DMS79 (cell line): ENCODE measurements around the gene ANAPC5.
"Not testable (repeated sequence)": the region's sequence is repeated elsewhere in the genome, so short reads cannot be mapped to it uniquely, and the experiment has no call there.

Experiments
- DNase-seq: peaks from one replicate; lab custom pipeline; 2025; lab: John Stamatoyannopoulos, UW

The ANAPC5 gene

GRCh38 chr12:121284551-121285390 is 67.4 kb downstream of the ANAPC5 start:
- DNase-seq, result no peak

DNA sequence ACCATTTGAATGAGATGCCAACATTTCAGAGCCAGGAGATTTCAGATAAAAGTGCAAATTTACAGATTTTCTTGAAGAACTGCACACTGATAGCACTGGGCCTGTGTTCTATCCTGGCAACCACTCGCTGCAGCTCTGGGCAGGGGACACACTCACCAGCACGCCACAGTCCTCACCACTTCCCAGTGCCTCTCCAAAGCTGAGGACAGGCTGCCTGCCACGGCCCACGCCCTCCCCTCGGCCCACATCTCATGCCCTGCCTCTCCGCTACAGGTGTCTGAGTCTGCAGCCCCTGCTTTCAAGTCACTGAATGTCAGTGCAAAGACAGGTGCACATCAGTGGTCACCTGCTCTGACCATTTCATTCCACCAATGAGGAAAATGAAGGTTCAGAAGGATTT is 68.4 kb downstream of the ANAPC5 start:
- no peak for DNase-seq

- no peak for DNase-seq
These were observed 68.8 kb downstream of the ANAPC5 start for GRCh38 chr12:121283388-121283787.

DNA sequence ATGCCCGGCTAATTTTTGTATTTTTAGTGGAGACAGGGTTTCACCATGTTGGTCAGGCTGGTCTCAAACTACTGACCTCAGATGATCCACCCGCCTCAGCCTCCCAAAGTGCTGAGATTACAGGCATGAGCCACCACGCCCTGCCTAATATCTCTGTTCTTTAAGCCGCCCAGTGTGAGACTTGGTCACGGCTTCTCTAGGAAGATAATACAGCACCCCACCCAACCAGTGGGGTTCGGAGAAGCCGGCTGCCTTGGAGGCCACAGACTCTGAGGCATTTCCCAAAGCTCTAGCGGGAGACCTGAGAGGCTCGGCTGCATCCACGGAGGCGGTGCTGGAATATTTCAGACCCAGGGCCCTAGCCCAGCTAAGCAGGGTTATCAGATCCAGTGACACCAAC is 69.3 kb downstream of the ANAPC5 start:
- DNase-seq, result not testable (repeated sequence)

DNA sequence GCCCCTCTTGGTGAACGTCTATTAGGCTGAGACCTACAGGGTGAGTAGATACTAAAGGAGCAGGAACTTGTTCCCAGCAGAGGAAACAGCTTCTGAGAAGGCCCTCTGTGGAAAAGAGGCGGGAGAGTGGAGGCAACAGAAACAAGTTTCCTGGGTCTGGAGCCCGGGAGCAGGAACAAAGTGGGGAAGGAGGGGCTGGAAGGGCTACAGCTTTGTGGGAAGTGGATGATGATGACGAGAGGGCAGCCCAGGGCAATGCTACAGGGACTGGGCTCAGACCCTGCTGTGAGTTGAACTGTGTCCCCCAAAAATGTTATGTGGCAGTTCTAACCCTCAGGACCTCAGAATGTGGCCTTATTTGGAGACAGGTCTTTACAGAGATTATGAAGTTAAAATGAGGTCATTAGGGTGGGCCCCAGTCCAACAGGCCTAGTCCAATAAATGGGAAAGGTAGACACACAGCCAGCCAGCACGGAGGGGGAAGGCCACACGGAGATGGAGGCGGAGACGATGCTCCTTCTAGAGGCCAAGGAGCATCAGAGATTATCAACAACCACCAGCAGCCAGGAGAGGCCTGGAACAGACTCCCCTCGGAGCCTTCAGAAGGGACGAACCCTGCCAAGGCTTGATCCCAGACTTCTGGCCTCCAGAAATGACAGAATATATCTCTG is 70.0 kb downstream of the ANAPC5 start:
- no peak for DNase-seq

DNA sequence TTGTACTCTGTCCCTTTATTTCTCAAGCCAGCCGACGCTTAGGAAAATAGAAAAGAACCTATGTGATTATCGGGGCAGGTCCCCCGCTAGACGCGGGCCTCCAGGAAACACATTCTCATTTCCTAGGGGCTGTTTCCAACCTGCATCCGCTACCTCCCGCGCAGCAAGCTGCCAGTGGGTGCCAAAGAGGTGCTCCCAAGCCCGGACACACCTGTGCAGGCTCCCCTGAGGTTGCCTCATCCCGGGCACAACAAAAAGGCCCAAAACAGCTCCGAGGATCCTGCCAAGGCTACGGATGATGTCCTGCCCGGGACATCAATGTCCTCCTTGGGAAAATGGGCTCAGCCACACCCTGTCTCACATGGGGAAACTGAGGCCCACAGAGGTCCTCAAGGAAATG is 71.1 kb downstream of the ANAPC5 start:
- not testable (repeated sequence) for DNase-seq

GRCh38 chr12:121280531-121280930 is 71.7 kb downstream of the ANAPC5 start:
- DNase-seq, result not testable (repeated sequence)

GRCh38 chr12:121279507-121279915 is 72.7 kb downstream of the ANAPC5 start:
- DNase-seq, result no peak

DNA sequence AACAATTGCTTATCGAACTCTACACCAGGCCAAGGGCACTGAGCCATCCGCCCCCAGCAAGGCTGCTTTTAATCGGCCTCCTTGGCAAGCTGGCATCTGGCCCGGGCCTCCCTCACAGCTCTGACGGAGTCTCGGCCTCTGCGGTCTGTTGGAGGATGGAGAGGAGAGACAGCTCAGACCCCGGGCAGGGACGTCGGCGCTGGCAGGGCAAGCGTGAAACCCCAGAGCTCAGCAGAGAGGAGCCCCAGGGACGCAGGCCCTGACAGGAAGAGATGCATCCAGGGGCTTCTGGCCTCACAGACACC is 73.2 kb downstream of the ANAPC5 start:
- no peak for DNase-seq

GRCh38 chr12:121278169-121279070 is 73.8 kb downstream of the ANAPC5 start:
- DNase-seq, result no peak

DNA sequence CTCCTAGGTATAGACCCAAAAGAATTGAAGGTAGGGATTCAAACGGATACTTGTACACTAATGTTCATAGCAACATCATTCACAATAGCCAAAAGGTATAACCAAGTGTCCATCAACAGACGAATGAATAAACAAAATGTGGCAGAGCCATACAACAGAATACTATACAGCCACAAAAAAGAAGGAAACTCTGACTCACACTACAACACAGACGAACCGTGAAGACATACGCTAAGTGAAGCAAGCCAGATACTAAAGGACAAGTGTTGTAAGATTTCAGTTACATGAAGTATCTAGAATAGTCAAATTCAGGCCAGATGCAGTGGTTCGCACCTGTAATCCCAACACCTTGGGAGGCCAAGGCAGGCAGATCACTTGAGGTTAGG is 74.8 kb downstream of the ANAPC5 start:
- no peak for DNase-seq

GRCh38 chr12:121274036-121274763 is 78.0 kb downstream of the ANAPC5 start:
- no peak for DNase-seq

- no peak for DNase-seq
These were observed 78.8 kb downstream of the ANAPC5 start for GRCh38 chr12:121273364-121273896.

GRCh38 chr12:121267822-121268221 is 84.4 kb downstream of the ANAPC5 start:
- DNase-seq, result no peak

DNA sequence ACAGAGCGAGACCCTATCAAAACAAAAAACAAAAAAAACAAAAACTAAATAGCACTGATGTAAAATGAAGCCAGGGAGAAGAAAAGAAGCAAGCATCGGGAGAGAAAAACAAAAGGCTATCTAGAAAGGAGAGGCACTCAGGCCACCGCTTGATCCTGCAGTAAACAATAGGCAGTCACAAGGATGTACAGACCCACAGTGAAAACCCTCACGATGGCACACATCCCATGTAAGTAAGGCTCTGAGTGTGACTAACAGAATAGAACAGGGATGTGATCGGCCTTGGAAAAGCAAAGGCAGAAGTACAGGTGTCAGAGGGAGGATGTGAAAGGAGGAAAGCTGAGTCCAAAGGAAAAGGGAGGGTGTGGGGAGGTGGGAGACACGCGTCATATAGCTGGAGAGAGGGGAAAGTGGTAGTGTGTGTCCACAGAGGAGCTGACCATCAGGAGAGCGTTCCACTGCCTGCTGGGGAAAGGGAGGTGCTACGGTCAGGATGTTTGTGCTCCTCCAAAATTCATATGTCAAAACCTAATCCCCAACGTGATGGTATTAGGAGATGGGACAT is 87.2 kb downstream of the ANAPC5 start:
- no peak for DNase-seq

DNA sequence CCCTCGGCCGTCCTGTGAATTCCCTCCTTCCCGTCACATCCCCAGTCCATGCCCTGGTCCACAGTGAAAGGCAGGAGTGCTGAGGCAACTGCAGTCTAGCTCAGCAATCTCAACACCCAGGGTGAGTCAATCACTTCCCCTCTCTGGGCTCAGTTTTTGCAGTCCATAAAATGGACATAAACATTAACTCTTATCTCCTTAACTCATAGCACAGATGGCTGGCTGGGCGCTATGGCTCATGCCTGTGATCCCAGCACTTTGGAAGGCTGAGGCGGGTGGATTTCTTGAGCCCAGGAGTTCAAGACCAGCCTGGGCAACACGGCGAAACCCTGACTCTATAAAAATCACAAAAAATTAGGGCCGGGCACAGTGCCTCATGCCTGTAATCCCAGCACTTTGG is 88.1 kb downstream of the ANAPC5 start:
- no peak for DNase-seq

DNA sequence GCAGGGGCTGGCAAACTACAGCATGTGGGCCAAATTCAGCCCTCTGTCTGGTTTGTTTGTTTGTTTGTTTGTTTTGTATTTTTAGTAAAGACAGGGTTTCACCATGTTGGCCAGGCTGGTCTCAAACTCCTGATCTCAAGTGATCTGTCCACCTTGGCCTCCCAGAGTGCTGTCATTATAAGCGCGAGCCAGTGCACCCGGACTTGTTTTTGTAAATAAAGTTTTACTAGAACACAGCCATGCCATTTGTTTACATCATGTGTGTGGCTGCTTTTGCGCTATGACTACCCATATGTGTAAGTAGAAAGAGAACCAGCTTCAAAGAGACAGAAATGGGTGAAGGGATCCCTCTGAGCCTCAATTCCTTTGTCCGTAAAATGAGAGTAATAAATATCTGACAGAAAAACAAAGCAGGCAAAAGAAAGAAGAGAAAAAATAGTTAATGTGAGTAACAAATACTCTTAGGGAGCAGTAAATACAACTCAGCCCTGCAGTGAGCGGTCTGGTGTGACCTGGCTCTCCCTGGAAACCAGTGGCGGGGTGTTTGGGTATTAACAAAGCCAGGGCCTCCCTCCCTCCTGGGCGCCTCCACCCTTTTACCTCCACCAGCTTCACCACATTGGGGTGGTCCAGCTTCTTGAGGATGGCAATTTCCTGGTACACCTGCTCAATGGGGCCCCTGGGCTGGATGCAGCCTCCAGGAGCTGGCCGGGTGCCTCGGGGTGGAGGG is 88.8 kb downstream of the ANAPC5 start:
- DNase-seq, result no peak

DNA sequence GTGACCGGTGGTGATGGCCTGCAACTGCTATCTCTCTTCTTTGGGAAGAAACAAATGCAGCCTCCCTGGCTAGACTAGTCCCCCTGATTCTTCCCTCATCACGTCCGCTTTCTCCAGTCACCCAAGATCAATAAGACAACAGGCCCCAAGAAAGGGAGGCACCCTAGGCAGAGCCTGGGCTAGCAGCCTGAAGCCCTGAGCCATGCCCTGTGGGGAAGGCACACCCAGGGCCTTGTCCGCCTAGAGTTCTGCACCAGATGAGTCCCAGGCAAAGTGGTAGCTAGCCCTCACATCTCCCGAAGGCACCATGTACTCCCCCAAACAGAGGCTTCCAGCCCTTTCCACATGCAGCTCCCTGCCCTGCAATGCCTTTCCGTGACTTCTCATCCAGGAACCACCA is 90.8 kb downstream of the ANAPC5 start:
- DNase-seq, result no peak

DNA sequence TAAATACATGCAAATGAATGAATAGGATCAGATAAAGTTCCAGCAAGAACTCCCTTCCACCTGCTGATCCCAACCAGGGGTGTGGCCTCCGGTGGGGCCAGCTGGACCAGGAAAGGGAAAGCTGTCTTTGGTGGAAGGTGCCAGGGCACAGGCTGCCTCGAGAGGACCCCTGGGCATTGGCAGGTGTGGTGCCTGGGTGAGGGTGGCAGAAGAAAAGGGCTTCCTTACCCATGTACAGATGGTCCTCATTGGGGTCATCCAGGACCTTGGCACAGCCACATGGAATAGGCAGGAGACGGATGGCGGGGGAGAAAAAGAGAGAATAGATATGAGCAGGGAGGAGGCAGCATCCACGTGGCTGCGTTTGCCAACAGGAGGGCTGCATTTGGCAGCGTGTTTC is 92.1 kb downstream of the ANAPC5 start:
- no peak for DNase-seq

- DNase-seq, result no peak
These were observed 93.1 kb downstream of the ANAPC5 start for GRCh38 chr12:121259074-121259473.
